Fibroblast of skin of scalp (primary cell): ENCODE measurements around the gene DPCD.
"Not testable (repeated sequence)": the region's sequence is repeated elsewhere in the genome, so short reads cannot be mapped to it uniquely, and the experiment has no call there.

Experiments used
- DNase-seq: peaks from one replicate; pipeline ENCODE4 v3.0.0-alpha.2; 2013

The DPCD gene

DNA sequence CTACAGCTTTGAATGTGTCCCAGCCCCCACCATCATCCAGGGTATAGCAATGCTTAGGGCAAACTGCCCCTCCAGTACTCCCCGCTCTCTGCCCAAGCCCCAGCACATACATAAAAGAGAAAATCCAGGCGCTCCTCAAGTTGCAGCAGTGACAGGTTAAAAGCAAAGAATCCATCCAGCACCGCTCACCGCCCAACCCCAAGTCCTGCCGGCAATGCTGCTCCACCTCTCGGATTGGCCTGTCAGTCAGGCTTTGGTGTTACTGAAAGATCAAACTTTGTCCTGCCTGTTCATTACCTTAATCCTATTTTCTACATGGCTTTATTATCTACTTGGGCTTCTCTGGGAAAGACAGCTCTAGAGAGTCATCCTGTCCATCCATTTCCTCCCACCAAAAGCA is 31.9 kb downstream of the DPCD start:
- DNase-seq: no peak

DNA sequence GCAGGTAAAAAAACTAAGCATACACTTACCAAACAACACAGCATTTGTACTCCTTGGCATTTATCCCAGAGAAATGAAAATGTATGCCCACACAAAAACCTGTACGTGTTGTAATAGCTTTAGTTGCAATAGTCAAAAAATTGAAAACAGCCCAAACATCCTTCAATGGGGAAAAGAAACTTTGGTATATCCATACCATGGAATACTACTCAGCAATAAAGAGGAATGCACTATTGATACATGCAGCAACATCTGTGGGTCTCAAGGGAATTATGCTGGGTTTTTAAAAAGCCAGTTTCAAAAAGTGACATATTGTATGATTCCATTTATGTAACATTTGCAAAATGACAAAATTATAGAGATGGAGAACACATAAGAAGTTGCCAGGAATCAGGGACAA is 35.4 kb downstream of the DPCD start:
- DNase-seq: no peak

DNA sequence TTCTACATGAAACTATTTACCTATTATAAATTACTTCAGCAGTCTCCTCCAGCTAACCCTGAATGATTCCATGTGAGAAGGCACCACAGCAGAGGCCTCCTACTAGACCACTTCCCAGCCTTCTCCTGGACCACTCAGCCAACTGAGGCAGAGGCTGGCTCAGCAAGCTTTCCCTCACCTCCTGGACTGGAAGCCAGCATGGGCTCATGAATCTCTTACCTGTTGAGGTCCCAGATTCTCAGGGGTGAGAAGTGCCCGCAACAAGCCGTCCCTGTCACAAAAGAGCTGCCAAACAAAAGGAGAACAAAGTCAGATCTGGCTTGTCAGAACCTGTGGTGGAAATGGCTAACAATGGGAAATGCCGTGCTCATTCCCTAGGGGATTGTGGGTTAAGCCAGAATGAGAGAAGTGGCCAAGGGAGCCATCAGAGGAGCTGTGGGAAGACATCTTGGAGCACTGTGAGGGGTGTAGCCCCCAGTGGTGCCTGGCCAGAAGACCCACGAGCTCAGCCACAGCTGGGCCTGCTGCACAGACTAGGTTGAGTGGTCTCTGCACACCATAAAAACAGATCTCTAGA is 36.5 kb downstream of the DPCD start:
- peak; percentile 38 for DNase-seq

DNA sequence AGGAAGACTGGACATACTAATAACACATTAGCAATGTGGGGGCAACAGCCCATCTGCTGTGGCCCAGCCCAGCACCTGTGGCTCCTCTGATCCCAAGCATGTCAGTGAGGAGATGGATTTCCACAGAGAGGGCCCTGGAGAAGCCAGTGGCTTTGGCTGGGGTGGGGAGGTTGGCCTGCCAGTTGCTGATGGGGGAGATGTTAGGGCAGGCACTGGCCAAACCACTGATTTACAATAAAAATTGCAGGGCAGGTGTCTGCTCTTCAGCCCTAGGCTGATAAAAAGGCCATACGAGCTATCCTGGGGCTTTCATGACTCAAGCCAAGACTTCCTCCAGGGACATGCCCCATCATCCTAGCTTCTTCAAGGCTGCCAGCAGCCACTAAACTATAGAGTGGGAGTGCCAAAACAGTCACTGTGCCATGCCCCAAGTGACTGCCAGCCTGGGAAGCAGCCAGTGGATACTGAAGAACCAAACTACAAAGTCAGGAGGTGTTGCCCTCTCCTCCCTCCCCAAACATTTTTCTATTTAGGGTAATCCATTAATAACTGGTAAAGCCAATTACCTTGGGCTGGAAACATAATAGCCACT is 37.8 kb downstream of the DPCD start:
- DNase-seq: no peak

DNA sequence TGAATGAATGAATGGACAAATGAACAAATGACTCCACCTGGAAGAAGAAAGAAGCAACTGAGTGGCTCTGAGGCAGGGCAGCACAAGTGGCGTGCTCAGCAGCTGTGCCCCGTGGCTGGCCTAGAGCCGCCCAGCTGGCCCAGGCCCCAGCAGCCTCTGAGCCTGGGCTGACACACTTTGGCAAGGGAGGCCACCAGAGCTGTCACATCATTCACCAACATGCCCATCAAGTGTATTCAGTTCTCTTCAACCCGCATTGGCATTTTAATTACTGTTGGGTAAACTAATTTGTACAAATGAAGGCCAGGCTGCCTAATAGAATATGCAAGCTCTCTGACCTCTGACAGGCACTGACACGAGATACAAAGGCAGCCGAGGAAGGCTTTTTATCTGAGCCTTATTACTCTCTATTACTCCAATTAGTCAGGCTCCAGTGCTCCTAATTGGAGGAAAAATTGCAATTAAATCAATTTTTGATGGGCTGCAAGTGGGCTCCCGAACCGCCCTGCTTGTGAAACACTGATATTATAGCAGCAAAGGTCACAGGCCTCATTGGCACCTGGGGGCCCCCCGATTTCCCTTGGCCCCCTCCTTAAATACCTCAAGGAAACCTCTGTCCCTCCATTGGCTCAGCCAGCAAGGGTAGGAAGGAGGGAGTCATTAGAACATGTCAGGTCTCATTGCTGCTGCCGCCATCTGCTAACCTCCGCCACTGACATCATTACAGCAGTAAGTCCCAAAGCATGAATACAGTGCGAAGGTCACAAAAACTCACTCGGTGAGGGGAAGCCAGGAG is 41.9 kb downstream of the DPCD start:
- DNase-seq: no peak

DNA sequence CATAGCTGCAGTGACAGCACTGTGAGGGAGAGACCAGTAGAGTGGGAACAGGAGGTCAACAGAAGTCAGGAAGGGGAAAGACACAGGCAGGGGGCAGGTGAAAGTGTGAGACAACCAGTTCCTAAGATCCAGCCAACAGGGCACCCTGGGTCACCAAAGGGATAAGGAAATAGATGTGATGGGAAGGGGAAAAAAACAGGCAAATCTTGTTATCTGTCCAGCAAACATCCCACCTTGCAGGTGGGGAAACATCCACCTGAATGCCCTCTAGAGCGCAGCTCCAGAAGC is 42.5 kb downstream of the DPCD start:
- no peak for DNase-seq

DNA sequence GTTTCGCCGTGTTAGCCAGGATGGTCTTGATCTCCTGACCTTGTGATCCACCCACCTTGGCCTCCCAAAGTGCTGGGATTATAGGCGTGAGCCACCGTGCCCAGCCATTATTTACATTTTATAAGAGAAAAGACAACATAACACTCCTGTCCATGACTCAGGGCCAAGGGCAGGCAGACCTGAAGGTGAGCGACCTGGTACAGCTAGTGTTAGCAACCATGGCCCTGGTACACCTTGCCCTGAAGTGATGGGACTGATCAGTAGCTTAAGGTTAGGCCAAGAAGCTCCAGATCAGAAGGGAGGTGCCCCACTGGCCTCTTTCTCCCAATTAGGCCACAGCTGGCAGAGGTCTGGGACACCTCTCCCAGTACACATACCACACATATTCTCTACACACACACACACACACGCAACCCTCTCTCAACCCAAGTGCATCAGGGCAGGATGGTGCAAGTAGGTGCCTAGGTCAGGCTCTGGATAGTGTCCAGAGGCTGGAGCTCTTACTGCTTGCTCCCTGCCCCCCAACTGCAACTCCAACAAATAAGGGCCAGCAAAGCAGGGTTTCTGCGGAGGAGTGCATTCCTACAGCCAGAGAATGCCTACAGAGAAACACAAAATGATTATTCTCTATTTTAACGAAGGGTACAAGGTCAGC is 43.8 kb downstream of the DPCD start:
- DNase-seq: no peak

DNA sequence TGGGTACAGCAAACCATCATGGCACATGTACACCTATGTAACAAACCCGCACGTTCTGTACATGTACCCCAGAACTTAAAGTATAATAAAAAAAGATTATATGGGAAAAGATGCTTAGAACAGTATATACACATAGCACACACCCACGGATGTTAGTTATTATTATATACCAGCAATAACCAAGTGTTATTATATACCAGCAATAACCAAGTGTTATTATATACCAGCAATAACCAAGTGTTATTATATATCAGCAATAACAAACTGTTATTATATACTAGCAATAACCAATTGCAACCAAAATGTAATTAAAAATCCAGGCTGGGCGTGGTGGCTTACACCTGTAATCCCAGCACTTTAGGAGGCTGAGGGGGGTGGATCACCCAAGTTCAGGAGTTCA is 45.4 kb downstream of the DPCD start:
- DNase-seq: not testable (repeated sequence)

DNA sequence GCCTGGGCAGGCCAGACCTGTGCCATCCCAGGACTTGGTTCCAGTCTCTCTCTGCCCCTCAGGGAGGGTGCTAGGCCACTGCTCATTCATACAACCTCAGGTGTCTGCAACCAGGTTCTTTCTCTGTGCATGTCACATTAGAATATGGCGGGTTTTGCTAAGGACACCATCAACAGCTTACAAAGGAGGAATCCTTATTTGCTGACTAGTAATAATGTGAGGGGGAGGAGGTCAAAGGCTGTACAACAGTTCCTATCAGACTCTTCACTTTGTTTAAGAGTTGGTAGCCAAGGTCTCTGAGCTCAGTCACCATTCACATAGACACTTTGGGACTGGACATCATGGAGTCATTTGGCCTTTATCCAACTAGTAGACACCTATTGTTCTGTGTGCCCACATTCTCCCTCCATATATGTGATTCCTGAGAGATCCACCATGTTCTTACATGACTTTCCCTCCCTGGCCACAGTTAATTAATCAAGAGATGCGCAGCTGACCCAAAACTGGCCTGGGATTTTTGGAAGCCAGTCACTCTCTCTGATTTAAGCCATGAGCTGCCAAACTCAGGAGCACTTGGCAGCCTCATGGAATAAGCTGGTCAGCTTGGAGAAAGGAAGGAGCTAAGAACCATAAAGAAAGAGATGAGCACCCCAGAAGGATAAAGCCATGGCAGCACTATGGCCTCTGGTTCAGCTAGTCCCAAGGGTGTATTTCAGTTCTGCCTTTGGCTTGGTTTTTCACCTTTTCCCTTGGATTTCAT is 51.2 kb downstream of the DPCD start:
- DNase-seq: no peak

DNA sequence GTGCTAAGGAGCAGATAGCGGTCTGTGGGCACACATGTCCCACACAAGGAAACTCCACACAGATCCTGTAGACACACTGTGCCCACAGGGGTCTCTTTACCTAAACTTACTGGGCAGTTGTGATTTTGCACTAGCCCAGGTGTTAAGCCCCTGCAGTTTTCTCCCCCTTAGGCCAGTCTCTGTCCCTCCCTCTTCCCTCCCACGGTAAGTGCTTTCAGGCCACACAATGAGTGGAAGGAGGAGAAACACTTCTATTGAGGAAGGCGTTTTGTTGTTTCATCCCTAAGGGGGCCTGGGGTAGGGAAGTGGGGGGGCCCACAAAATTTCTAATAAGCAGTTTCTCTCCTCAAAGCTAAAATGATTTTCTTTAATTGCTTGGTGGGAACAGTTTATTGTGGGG is 55.4 kb downstream of the DPCD start:
- no peak for DNase-seq

DNA sequence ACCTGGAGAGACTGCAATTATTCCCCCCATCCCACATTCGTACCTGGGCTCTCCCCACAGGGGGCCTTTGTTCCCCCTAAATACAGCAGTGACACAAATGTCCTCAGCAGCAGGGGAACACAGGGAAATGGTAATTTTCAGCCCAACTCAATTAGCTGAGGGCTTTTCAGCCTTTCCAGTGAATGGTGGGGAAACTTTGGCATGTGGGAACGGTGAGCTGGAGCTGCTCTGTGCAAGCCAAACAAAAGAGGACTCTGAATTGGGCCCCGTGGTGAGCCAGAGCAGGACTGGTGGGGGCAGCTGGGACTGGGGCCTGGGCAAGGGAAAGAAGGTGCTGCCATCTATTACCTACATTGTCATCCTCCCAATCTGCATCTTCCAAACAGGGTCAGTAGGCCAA is 55.9 kb downstream of the DPCD start:
- no peak for DNase-seq

DNA sequence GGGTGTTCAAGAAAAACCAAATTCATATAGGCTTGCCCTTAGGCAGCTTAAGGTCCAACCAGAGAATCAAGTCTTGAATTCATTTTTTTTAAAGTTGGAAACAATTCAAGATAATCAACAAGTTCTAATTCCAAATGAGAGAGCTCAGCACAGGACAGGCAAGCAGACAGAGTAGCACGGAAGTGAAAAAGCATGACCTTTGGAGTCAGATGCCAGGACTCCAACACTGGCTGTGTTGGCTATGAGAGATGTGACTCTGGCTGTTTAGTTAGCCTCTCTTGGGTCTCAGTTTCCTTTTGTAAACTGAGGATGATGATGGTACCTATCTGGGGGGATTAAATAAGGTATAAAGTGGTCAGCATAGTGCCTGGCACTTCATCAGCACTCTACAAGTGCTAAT is 57.5 kb downstream of the DPCD start:
- no peak for DNase-seq

DNA sequence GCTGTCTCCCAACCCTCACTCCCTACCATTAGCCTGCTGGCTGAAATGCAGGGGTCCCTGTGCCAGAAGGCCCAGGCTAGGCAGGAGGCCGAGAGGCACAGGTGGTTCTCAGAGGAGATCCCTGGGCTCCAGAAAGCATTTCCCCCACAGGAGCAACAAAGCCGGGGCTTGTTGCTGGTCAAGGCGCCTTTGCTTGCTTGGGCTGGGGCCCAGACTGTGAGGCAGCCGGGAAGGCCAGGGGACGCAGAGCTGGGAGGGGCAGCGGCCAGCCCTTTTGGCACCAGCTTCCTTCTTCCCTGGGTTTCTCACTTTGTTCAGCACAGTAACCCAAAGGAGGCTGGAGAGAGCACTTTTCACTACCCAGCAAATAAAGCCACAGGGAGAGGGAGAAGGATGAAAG is 58.2 kb downstream of the DPCD start:
- no peak for DNase-seq

DNA sequence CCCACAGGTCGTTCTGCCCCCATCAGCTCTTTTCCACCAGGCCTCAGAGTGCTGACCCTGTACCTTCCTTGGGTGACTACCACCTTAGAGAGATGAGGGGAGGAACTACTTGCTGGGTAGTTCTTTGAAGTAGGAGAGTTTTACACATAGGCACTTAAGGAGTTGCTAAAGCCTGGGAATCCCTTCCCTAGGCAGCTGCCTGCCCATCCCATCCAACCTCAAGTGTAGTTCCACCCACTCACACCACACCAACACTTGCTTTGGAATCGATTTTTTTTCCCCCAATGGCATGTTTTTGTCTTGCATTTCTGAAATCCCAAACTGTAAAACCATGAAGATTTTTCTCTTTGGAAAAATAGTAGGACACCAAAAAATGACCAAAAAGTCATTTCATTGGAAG is 59.1 kb downstream of the DPCD start:
- no peak for DNase-seq

DNA sequence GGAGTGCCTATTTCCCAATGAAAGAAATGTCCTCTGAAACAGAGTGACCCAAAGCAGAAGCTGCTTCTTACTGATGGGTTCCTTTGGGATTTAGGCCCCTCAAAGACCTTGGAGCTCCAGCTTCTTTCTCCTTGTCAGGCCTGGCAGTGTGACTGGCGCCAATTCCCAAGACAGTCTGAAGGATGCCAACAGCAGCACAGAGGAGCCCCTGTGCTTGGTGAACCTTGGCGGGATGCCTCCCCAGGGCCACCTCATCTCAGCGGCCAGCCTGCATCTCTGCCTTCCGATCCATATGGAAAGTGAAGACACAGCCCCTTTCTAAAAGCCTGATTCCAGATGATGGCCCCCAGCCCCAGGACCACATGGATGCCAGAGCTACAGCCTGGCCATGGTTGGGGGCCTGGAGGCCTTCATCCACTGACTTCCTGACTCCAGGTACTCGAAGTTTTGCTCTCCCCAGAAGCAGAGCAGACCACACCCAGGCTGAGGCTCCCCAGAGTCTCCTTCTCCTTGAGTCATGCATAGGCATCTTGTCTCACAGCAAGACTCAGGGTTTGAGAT is 61.5 kb downstream of the DPCD start:
- no peak for DNase-seq

DNA sequence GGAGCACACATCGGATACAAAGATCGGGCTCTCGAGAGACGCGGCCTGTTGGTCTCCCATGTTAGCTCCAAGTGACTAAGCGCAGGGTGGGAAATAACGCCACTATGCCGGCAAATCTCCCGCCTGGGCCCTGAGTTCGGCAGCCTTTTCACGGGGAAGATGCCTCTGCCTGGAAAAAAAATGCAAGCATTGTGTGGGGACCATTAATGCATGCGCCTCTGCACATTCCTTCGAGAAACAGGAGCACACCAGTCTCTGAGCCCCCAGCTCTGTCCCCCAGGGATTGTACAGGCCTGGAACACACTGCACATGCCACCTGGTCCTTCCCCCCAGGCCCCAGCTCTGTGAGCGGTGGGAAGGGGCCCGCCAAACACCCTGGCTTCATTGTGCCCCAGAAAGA is 62.7 kb downstream of the DPCD start:
- DNase-seq: no peak

DNA sequence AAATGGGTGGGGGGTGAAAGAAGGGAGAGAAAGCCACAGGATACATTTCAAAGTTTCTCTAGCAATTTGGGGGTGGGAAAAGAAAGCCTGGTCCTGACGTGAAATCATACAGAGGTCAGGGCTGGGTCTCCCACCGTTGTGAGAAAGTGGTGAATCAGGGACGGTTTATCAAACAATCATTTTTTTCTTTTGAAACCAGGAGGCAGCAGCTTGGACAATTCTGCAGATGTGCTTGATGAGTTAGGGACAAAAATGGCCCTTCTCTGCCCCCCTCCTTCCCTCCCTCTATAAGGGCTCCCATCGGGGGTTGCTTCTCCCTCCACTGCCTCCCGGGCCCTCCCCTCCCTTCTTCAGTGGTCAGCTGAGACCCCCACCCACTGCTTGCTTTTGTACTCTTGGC is 63.2 kb downstream of the DPCD start:
- no peak for DNase-seq

DNA sequence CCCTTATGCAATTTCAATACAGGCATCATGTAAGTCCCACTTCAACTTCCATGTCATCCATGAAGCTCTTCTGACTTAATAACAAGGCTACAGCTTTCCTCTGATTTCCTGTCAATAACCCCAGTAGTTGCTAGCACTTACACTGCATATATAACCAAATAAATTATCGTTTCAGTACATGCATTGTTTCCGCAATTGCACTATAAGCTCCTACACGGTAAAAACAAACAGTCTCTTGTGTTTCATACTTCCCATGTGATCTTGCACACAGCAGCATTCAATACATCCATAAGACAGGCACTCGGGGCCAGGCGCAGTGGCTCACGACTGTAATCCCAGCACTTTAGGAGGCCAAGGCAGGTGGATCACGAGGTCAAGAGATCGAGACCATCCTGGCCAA is 65.4 kb downstream of the DPCD start:
- DNase-seq: no peak

DNA sequence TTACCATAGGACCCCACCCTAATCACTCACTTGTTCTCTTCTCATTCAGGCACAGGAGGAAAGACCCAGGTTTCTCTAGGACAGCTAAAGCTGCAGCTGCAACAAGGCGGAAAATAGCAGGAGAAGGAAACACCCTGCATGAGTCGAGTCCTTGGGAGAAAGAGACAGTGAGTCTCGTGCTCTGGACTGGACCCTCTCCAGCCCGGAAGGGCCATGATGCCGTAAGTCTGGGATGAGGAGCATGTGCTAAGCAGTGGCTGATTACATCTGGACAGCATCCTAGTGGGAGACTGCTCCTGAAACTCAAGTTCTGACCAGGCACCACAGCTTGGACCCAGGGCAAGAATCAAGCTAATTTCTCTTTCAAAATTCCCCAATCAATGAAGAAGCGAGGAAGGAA is 67.4 kb downstream of the DPCD start:
- DNase-seq: no peak

DNA sequence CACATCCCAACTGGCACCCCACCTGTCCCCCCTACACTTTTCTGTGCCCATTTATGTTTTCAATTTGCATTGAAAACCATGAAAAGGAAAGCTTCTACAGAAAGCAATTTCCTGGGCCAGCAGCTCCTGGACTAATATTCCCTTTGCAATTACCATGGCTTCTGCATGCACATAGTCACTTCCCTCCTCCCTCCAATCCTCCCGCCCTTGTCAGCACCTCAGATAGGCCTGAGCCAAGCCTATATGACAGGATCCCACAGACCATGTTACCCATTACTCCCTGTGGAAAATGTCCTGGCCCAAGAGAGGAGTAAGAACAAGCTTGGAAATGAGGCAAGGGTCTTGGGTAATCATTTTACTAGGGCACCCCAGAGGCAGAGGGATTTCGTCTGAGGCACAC is 68.8 kb downstream of the DPCD start:
- no peak for DNase-seq

DNA sequence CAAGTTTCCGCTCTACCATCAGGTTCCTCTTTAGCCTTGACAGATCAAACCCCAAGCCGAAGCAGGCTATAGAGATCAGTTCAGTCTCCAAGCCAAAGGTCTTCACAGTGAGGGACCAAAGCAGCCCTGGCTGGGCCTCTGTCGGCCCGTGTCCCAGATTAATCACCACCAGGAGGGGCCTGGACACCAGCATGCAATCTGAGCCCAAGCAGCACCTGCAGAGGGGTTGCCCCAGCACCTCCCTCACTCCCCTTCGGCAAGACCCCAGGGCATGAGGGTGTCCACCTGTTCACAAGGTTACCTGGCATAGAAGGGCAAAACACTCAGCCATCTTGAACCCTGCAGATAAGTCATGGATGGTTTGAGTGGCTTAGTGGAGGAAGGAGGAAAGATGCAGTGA is 70.9 kb downstream of the DPCD start:
- no peak for DNase-seq
